GM19193 (cell line): Measurements from ENCODE around the gene SORBS2.

Source experiments
- POLR2A ChIP-seq: IDR thresholded peaks from 4 replicates; pipeline ENCODE4 v1.6.1; 2011; ENCODE audit not compliant: insufficient read depth, insufficient read length; ENCODE audit errors: extremely low read depth

Gene SORBS2

DNA sequence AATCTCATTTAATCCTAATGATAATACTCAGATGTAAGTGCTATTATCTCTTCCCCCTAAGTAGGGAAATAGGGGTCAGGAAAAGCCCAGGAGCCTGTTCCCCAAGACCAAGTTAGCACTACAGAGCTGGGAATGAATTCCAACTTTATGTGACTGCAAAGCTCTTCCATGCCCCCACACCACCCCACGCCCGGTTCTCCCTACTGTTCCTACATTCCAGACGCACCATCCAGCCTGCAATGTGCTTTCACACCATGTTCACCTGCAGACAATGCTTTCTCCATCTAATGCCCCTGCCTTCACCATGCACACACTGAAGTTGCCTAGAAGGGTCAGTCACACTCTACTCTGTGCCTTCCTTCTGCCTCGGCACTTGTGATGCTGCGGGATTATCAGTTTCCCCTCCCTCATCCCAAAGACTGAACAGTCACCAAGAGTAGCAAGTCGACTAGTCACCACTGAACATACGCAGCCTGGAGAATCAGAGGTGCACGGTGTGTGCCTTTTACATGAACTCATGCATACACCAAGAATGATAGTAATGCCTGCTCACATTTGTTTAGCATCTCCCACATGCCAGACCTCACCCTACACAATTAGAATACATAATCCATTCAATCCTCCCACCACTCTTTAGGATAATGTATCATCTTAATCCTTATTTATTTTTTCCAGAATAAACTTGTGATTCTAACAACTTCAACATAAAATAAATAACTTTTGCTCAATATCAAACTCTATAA lies 14.2 kb downstream of the SORBS2 start:
- TF ChIP-seq POLR2A, result no peak

DNA sequence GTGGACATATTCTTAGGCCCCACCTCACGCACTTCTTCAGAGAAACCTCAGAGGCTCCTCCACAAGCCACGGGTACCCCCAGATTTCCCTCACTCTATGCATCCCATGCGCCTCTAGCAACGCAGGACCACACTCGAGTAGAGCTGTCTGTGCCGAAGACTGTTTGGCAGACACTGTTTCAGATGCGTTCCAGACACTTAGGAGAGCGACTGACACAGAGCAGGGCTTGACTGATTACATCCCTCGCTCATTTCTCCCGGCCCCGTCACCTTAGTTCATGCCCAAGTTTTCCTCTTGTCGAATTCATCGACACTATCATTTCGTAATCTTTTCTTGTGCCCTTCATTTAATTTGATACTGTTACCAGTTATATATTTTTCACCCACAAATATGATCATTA lies 15.0 kb downstream of the SORBS2 start:
- TF ChIP-seq POLR2A, result no peak

DNA sequence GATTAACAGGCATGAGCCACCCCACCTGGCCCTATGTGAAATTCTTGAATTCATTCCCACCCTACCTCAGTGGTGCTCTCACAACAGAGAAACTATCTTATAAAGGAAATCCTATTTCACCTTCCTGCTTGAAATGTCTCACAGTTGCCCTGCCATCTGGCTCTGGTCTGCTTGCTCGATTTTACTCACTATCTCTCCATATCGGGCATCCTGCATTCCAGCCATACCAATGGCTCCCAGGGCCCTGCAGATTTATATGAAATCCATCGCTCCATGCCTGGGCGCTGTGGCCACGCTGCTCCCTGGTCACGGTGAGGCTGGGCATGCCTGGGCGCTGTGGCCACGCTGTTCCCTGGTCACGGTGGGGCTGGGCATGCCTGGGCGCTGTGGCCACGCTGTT lies 15.8 kb downstream of the SORBS2 start:
- TF ChIP-seq POLR2A, result no peak

DNA sequence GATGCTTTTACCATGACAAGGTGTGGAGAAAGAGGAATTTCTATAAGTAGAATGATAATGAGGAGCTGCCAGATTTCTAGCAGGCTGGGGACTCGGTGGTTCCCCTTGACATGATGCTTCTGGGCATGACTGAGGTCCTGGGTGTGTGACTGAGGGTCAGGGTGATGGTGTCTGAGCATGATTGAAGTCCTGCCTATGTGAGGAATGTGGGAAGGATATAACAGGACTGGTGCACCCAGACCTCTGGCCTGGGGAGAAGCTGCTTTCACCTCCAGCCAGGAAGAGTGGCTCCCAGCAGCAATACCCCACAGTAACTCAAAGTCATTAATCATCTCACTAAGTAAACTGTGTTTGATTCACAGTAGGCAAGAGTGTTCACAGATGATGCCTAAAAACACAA lies 17.4 kb downstream of the SORBS2 start:
- TF ChIP-seq POLR2A, result no peak

DNA sequence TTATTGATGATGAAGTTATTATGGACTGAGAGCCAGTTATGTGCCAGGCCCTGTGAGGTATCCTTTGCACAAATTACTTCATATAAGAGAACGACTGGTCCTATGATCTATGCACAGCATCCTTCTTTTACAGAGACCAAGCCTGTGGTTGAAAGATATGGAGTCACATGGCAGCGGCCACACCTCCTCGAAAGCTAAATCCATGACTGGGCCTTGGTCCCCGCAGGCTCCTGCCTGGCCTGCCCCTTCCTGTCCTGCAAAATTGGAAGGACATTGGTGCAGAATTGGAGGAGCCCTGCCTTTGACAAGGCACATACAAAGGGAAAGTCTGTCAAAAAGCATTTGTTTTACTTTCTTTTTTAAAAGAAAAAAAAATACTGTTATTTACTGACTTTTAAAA lies 18.3 kb downstream of the SORBS2 start:
- TF ChIP-seq POLR2A, result no peak

DNA sequence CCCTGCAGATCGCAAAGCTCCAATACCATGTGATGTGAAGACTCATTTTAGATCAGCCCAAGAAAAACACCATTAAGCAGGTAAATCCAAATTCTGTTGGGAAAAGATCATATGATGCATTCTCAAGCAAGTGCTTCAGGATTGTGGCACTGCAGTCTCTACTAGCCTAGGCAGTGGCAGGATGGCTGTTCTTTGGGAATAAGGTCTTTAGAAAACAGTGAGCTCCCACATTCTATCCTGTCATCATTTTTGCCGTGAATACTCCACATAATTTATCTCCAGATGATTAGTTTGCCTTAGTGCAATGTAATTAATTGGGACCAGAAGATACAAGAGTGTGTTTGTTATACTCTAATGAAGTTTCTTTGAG lies 18.9 kb downstream of the SORBS2 start:
- no peak for TF ChIP-seq POLR2A

DNA sequence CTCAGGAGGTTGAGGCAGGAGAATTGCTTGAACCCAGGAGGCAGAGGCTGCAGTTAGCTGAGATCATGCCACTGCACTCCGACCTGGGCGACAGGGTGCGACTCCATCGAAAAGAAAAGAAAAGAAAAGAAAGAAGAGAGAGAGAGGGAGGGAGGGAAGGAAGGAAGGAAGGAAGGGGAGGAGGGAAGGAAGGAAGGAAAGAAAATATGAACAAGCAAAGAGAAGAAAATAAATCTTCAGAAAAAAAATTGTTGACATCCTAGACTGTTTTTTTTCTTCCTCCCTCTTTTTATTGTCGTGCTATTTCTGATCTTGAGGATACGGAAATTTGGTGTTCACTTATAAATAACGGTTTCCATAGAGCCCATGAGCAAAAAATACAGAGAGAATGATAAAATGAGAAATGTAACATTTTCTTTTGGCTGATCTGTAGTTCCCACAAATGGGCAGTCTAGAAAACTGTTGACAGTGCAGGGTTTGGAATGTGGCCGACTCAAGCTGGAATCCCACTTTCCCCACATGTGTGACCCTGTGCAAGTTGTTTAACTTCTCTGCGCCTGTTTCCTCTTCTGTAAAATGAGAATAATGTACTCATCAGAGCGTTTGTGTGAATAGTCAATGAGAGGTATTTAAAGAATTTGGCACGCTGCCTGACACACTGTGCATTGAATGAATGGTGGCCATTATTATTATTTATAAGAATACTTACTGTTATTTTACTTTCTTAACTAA lies 19.4 kb downstream of the SORBS2 start:
- TF ChIP-seq POLR2A, result no peak

DNA sequence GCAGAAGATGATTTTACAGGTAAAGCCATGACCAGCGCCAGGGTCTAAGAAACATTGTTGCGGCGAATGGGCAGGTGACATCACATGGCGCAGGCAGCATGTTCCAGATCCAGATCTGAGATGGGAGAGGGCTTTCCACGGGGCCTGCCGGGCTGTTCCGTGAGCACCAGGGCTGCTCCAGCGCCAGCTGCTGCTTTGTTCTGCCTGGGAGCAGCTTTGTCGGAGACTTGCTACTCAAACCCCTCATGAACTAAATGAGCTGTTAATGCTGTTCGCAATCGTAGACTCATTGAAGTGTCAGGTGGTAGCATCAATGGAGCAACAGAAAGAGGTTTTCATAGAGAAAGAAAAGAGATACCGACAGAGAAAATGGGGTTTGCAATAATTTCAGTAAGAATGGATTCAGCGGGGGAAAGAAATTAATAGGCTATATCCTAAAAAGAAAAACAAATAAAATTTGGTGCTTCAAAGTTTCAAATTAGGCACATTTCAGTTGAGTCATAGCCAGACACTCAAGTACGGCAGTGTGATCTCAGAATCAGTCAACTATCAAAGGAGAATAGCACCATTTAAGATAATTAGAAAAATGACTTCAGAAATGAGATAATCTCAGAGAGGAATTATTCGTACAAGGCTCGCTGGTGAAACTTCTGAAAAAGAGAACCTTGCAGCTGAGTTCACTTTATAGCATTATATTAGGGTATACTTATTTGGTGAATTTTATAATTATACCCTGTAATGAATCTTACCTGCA lies 23.9 kb downstream of the SORBS2 start:
- no peak for TF ChIP-seq POLR2A

DNA sequence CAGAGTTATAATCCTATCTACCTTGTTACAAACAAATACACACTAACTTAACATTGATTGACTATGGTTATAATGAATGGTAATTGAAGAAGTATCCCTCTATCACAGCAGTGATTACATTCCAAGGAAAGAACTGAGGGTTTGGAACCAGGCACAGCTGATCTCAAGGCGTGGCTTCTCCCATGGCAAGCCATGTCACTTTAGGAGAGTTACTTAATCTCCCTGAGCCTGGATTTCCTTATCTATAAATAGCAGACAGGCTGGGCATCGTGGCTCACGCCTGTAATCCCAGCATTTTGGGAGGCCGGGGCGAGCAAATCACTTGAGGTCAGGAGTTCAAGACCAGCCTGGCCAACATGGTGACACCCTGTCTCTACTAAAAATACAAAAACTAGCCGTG lies 25.6 kb downstream of the SORBS2 start:
- no peak for TF ChIP-seq POLR2A

DNA sequence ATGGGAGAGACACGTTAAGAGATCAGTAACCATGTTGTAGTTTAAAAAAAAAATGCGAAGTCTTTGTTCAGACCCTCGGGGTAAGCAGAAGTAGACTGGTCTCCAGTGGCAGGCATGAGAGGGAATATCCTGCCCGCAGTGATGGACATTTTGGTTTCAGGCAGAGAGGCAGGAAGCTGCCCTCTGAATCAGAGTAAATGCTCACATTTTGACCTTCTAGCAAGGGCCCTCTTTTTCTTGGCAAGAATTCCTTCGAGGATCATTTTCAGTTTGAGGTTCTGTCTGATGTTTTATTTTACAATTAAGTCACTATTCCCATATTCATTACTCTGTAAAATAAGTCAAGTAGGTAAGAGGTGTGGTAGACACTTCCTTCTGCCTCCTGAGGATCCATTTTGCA lies 28.4 kb downstream of the SORBS2 start:
- TF ChIP-seq POLR2A, result no peak

DNA sequence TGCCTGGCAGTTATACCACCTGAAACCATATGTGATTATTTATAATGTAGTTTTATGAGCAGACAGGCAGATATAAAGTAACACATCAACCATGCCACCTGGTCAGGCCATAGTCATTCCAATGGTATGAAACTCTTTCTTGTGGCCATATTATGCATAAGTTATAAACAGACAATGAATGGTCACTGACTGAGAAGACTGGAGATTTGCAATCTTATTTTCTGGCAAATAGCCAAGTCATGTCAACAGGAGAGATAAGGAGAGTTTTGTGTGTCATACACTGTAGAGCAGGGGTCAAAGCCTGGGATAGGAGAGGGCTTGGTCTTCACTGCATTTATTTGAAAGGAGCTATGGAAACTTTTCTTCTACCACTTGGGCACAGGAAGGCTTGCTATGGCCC lies 29.5 kb downstream of the SORBS2 start:
- TF ChIP-seq POLR2A, result no peak

DNA sequence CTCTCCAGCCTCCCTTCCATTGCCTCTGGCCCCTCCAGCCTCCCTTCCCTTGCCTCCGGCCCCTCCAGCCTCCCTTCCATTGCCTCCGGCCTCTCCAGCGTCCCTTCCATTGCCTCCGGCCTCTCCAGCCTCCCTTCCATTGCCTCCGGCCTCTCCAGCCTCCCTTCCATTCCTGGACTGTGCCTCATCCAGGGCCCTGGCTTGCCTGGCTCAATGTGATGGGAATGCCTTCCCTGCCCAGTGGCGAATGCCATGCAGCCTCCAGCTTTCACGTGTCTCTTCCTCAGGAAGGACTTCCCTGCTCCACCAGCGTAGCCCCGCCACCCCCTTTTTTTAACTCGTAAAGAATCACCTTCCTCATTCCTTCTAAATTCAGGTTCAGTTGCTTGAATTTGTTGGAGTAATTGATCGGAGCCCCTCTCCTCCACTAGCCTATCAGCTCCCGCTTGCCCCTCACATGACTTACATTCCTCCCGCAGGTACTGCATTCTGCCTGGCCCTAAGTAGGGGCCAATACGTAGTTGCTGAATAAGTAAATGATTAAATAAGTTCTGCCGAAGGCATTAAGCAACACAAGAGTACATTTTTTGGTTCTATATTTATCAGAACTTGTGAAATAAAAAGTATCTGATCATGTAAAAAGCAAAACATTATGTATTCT lies 30.3 kb downstream of the SORBS2 start:
- no peak for TF ChIP-seq POLR2A

DNA sequence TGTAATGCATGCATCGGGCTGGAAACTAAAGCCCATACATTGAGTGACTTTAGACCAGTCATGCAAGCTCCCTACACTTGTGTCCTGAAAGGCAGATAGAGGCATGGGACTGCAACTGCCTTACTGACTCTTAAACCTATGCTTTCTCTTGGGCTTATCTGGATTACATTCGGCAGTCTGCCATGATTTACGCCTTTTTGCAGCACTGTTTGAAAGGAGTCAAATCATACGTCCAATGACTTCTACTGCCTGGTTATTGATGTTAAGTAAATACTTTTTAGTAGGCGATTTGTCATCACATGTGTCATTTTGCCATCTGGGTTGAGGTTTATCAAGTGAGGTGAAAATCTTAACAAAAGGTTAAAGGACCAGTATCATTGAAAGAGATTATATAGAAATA lies 31.5 kb downstream of the SORBS2 start:
- TF ChIP-seq POLR2A, result no peak

DNA sequence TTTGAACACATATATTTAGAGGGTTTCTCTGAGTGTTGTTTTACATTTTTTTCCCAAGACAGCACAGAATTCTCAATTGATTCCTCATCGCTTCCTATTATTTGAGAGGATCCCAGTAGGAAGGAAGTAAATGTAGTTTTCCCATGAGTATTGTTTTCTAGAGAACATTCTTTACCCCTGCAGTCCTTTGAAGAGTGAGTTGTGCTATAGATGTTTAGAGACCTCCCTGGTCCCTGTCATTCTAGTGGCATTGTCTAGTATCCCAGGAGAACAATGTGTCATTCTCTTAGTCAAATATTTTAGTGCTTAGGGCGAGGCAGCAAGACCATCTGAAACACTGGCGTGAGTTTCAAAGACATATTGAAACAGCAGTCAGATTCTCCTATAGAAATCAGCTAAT lies 32.5 kb downstream of the SORBS2 start:
- no peak for TF ChIP-seq POLR2A

DNA sequence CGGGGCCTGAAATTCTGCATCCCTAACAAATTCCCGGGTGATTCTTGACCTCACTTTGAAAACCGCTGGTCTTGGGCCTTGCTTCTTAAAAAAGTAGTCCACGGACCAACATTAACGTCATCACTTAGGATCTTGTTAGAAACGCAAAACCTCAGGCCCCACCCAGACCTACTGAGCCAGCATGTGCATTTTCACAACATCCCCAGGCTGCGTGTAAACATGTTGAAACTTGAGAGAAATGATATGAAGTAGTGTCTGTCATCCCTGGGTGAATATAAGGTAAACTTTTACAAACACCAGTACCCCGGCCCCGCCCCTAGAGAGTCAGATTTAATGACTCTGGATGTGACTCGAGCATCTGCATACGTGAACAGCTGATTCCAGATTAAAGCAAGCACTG lies 33.7 kb downstream of the SORBS2 start:
- TF ChIP-seq POLR2A, result no peak
